CD14-positive monocyte (primary cell): ENCODE data around the gene KIAA1328. TPM values are rescaled to one million over a fixed set of nuclear protein-coding genes. Genes with fewer than 3 reads are reported as not detected.

ENCODE experiments used
- DNase-seq, 3 donors: peaks; one replicate each; pipeline ENCODE4 v3.0.0-alpha.2; 2011 to 2022
- H2AFZ ChIP-seq: 2 replicates; pipeline ENCODE4 v1.6.0; 2012; ENCODE audit warnings: mild to moderate bottlenecking, low read depth, low read length, inconsistent platforms; ENCODE audit not compliant: insufficient read depth, poor library complexity, severe bottlenecking
- H3K27ac ChIP-seq, 2 donors: 1 replicate in 1 of 2; 2 replicates in 1 of 2; pipeline ENCODE4 v1.5.1; 2012 to 2013; ENCODE audit warnings: low read length in 2 of 2, control low read depth in 1 of 2, inconsistent platforms in 1 of 2, low read depth in 1 of 2, mild to moderate bottlenecking in 1 of 2
- H3K27me3 ChIP-seq, 2 donors: one replicate each; pipeline versions ENCODE4 v1.6.0 to v1.6.1; 2011 to 2013; ENCODE audit warnings: low read length in 2 of 2; ENCODE audit not compliant: control insufficient read depth in 2 of 2, insufficient read depth in 2 of 2
- H3K36me3 ChIP-seq, 2 donors: replicated peaks in 1 of 2; 1 replicate in 1 of 2; 2 replicates in 1 of 2; pipeline versions ENCODE4 v1.5.1 to v1.6.1; 2012 to 2013; ENCODE audit warnings: low read length in 2 of 2, control low read depth in 1 of 2, inconsistent platforms in 1 of 2, mild to moderate bottlenecking in 1 of 2; ENCODE audit not compliant: insufficient read depth in 2 of 2, control insufficient read depth in 1 of 2
- H3K4me1 ChIP-seq, 2 donors: 1 replicate in 1 of 2; 2 replicates in 1 of 2; pipeline versions ENCODE4 v1.5.1 to v1.6.1; 2012 to 2013; ENCODE audit warnings: low read length in 2 of 2, control low read depth in 1 of 2, inconsistent platforms in 1 of 2, mild to moderate bottlenecking in 1 of 2, moderate library complexity in 1 of 2; ENCODE audit not compliant: insufficient read depth in 2 of 2, control insufficient read depth in 1 of 2
- H3K4me2 ChIP-seq: replicated peaks from 2 replicates; pipeline ENCODE3; 2012; ENCODE audit warnings: low read length, moderate library complexity, mild to moderate bottlenecking; ENCODE audit not compliant: poor library complexity, severe bottlenecking; ENCODE audit errors: extremely low read depth
- H3K4me3 ChIP-seq, 3 experiments: fragments of 200-600 bp in 1 of 3; sonication (generic) in 1 of 3; replicated peaks in 1 of 3; 1 replicate in 2 of 3; 2 replicates in 1 of 3; pipeline ENCODE4 v1.5.1; 2011 to 2013; ENCODE audit warnings: low read length in 3 of 3, mild to moderate bottlenecking in 3 of 3, control low read depth in 2 of 3, low read depth in 2 of 3, inconsistent platforms in 1 of 3, moderate library complexity in 1 of 3
- H3K79me2 ChIP-seq: 2 replicates; pipeline ENCODE4 v1.6.0; 2012; ENCODE audit warnings: mild to moderate bottlenecking, control low read depth, inconsistent platforms, low read length, moderate library complexity; ENCODE audit not compliant: insufficient read depth
- H3K9ac ChIP-seq: 2 replicates; pipeline ENCODE4 v1.6.0; 2017; ENCODE audit warnings: low read length, mild to moderate bottlenecking; ENCODE audit not compliant: insufficient read depth, poor library complexity, severe bottlenecking
- H3K9me3 ChIP-seq, 2 donors: replicated peaks in 1 of 2; 1 replicate in 1 of 2; 2 replicates in 1 of 2; pipeline versions ENCODE4 v1.5.1 to v1.6.1; 2012 to 2013; ENCODE audit warnings: low read length in 2 of 2, control low read depth in 1 of 2; ENCODE audit not compliant: control insufficient read depth in 1 of 2, insufficient read depth in 1 of 2
- H4K20me1 ChIP-seq: 2 replicates; pipeline ENCODE4 v1.6.0; 2012; ENCODE audit warnings: mild to moderate bottlenecking, low read length, control low read depth, moderate library complexity; ENCODE audit not compliant: insufficient read depth
- H3K27ac Mint-ChIP-seq, 7 donors: one replicate each; pipeline ENCODE4 v1.8.0; 2020; ENCODE audit warnings: mild to moderate bottlenecking in 7 of 7, mixed read lengths in 7 of 7, moderate library complexity in 6 of 7, inconsistent platforms in 2 of 7
- H3K27me3 Mint-ChIP-seq, 3 donors: one replicate each; pipeline ENCODE4 v1.8.0; 2021 to 2022; ENCODE audit warnings: low read depth in 3 of 3, mild to moderate bottlenecking in 3 of 3, mixed read lengths in 3 of 3, moderate library complexity in 3 of 3, inconsistent platforms in 1 of 3
- H3K36me3 Mint-ChIP-seq, 2 donors: one replicate each; pipeline ENCODE4 v1.8.0; 2020; ENCODE audit warnings: mixed read lengths in 2 of 2, inconsistent platforms in 1 of 2, mild to moderate bottlenecking in 1 of 2
- H3K4me1 Mint-ChIP-seq: one replicate; pipeline ENCODE4 v1.8.0; 2020; ENCODE audit warnings: mild to moderate bottlenecking, mixed read lengths
- H3K4me3 Mint-ChIP-seq, 2 donors: one replicate each; pipeline ENCODE4 v1.8.0; 2020; ENCODE audit warnings: mild to moderate bottlenecking in 2 of 2, mixed read lengths in 2 of 2, moderate library complexity in 1 of 2
- H3K9me3 Mint-ChIP-seq, 7 donors: one replicate each; pipeline ENCODE4 v1.8.0; 2020 to 2022; ENCODE audit warnings: mixed read lengths in 7 of 7, mild to moderate bottlenecking in 6 of 7, moderate library complexity in 6 of 7, inconsistent platforms in 2 of 7
- WGBS: methylation state at CpG from one replicate; pipeline ENCODE4 v1.1.5; 2013; ENCODE audit warnings: missing lambda C conversion rate; ENCODE audit not compliant: insufficient coverage; 5-methylcytosine and 5-hydroxymethylcytosine counted together
- intact Hi-C, 2 donors: fragments of 100-400 bp; cut with micrococcal nuclease; formaldehyde crosslinking; loops; one replicate each; pipeline versions ENCODE4 v1.15.0 to v1.15.1; 2023
- polyA plus RNA-seq, 3 donors: library from polyadenylated mRNA; depleted of rRNA in 1 of 3; unstranded in 2 of 3; stranded (reverse) in 1 of 3; fragments of 300-500 nt in 2 of 3; fragments of >200 nt in 1 of 3; fragmentation: Illumina TruSeq in 2 of 3; gene quantifications; 1 replicate in 2 of 3; 2 replicates in 1 of 3; pipeline ENCODE4 v1.2.3, GENCODE V29; 2012 to 2021
- TF ChIP-seq, protein P1 (sequence below): fragments of 200-600 bp; IDR thresholded peaks from one replicate; pipeline ENCODE4 v1.8.0; 2022; ENCODE audit warnings: antibody characterized with exemption, mild to moderate bottlenecking

KIAA1328 gene
- polyA plus RNA-seq, 3 donors, result 3.7 to 3.9 (median 3.8) TPM

- Histone ChIP-seq H3K27me3 (no peaks in the 10 kb centered on the region), H3K4me3 (no peak overlapping the region), H3K4me2 (no peak overlapping the region), H3K79me2 (no peaks in the 10 kb centered on the region), H3K9me3 (peaks cover 5 to 12% of the 10 kb centered on the region in 2 donors), H3K36me3 (no peaks in the 10 kb centered on the region), H4K20me1 (no peaks in the 10 kb centered on the region), H3K9ac (no peak overlapping the region), H2AFZ (no peak overlapping the region), H3K4me1 (no peaks in the 10 kb centered on the region), H3K27ac (no peak overlapping the region)
- TF ChIP-seq, protein P1, sequence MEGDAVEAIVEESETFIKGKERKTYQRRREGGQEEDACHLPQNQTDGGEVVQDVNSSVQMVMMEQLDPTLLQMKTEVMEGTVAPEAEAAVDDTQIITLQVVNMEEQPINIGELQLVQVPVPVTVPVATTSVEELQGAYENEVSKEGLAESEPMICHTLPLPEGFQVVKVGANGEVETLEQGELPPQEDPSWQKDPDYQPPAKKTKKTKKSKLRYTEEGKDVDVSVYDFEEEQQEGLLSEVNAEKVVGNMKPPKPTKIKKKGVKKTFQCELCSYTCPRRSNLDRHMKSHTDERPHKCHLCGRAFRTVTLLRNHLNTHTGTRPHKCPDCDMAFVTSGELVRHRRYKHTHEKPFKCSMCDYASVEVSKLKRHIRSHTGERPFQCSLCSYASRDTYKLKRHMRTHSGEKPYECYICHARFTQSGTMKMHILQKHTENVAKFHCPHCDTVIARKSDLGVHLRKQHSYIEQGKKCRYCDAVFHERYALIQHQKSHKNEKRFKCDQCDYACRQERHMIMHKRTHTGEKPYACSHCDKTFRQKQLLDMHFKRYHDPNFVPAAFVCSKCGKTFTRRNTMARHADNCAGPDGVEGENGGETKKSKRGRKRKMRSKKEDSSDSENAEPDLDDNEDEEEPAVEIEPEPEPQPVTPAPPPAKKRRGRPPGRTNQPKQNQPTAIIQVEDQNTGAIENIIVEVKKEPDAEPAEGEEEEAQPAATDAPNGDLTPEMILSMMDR, result no peak
- H3K36me3 Mint-ChIP-seq, result no peaks in the 10 kb centered on the region
- H3K9me3 Mint-ChIP-seq, result peaks cover 6 to 20% (median 8%) of the 10 kb centered on the region in 7 donors
- WGBS, result no CpG with 5 or more reads among the region's 1 CpG
- intact Hi-C loops, result no loop called here
- no peak for DNase-seq
- H3K27me3 Mint-ChIP-seq, result no peaks in the 10 kb centered on the region
- H3K4me3 Mint-ChIP-seq, result no peak overlapping the region
- H3K27ac Mint-ChIP-seq, result no peak overlapping the region
- H3K4me1 Mint-ChIP-seq, result no peaks in the 10 kb centered on the region
Observed at GRCh38 chr18:37207343-37207742, 378.4 kb downstream of the KIAA1328 start.

- H3K27ac ChIP-seq, result no peak overlapping the region
- H3K79me2 ChIP-seq, result no peaks in the 10 kb centered on the region
- no peak for DNase-seq
- no peaks in the 10 kb centered on the region for H3K36me3 ChIP-seq
- Mint-ChIP-seq H3K4me3 (no peak overlapping the region), H3K36me3 (no peaks in the 10 kb centered on the region), H3K4me1 (no peaks in the 10 kb centered on the region), H3K27me3 (no peaks in the 10 kb centered on the region), H3K9me3 (peaks cover 3 to 19% (median 9%) of the 10 kb centered on the region in 7 donors), H3K27ac (no peak overlapping the region)
- no peaks in the 10 kb centered on the region for H3K27me3 ChIP-seq
- no peak overlapping the region for H2AFZ ChIP-seq
- no peak overlapping the region for H3K9ac ChIP-seq
- H3K9me3 ChIP-seq, result peaks cover 0 to 6% of the 10 kb centered on the region in 2 donors
- no peaks in the 10 kb centered on the region for H4K20me1 ChIP-seq
- intact Hi-C loops, result no loop called here
- no peak overlapping the region for H3K4me3 ChIP-seq
- TF ChIP-seq, protein P1, result no peak
- WGBS, result no CpG with 5 or more reads among the region's 1 CpG
- H3K4me1 ChIP-seq, result no peaks in the 10 kb centered on the region
- no peak overlapping the region for H3K4me2 ChIP-seq
Observed at GRCh38 chr18:37210781-37211180, 381.9 kb downstream of the KIAA1328 start.
